ENCODE measurements around the gene MCF2L.

GRCh38 chr13:112995395-112996191 is 26.6 kb downstream of the MCF2L start:
- TF ChIP-seq CTCF (IDR thresholded peaks at IDR 0.05) (no peak), POLR2A (IDR thresholded peaks at IDR 0.05) (no peak)
